GM18526 (cell line): ENCODE measurements around the gene SELENOM.

Experiments used
- POLR2A ChIP-seq: IDR thresholded peaks from 3 replicates; pipeline ENCODE4 v1.6.1; 2011; ENCODE audit not compliant: insufficient read length; ENCODE audit errors: extremely low read depth

Gene SELENOM

GRCh38 chr22:31080848-31081649 is 26.3 kb downstream of the SELENOM start, which contains the start of gene SMTN:
Gene SMTN, plus strand, starts transcription at chr22:31081318. Its CDS starts 1,941 bp downstream, at chr22:31083259.
- TF ChIP-seq POLR2A, result peak; percentile 72

- TF ChIP-seq POLR2A, result no peak
These were observed 27.1 kb downstream of the SELENOM start for GRCh38 chr22:31080164-31080847.

- no peak for TF ChIP-seq POLR2A
These were observed 28.2 kb downstream of the SELENOM start for GRCh38 chr22:31079095-31079642.

- no peak for TF ChIP-seq POLR2A
These were observed 29.7 kb downstream of the SELENOM start for GRCh38 chr22:31077681-31078080.

- TF ChIP-seq POLR2A, result no peak
These were observed 31.4 kb downstream of the SELENOM start for GRCh38 chr22:31075961-31076360.

- TF ChIP-seq POLR2A, result no peak
These were observed 38.4 kb downstream of the SELENOM start for GRCh38 chr22:31068970-31069369.

- no peak for TF ChIP-seq POLR2A
These were observed 43.0 kb downstream of the SELENOM start for GRCh38 chr22:31064369-31064768.

GRCh38 chr22:31062566-31063230 is 44.7 kb downstream of the SELENOM start:
- TF ChIP-seq POLR2A, result no peak

- no peak for TF ChIP-seq POLR2A
These were observed 50.3 kb downstream of the SELENOM start for GRCh38 chr22:31056986-31057599.

GRCh38 chr22:31055635-31056159 is 51.7 kb downstream of the SELENOM start:
- no peak for TF ChIP-seq POLR2A

- TF ChIP-seq POLR2A, result no peak
These were observed 52.2 kb downstream of the SELENOM start for GRCh38 chr22:31055117-31055634.
